Gastrocnemius medialis (tissue), 4 donors: Measurements from ENCODE around the gene ROR2.

Experiments
- CTCF ChIP-seq, 5 experiments: fragments of 450-650 bp in 3 of 5; fragments of 200-600 bp in 2 of 5; sonication (generic) in 2 of 5; IDR thresholded peaks in 4 of 5; conservative IDR thresholded peaks in 1 of 5; 1 replicate in 4 of 5; 2 replicates in 1 of 5; pipeline ENCODE4 v1.5.1; 2016 to 2019; ENCODE audit warnings: antibody characterized with exemption in 5 of 5, mild to moderate bottlenecking in 3 of 5, moderate library complexity in 3 of 5
- POLR2A ChIP-seq, 2 donors: fragments of 450-650 bp; IDR thresholded peaks; one replicate each; pipeline ENCODE4 v1.6.1; 2017; ENCODE audit warnings: antibody characterized with exemption in 2 of 2, mild to moderate bottlenecking in 2 of 2, moderate library complexity in 2 of 2

- TF ChIP-seq CTCF (IDR thresholded peaks at IDR 0.05 in 4 of 5, conservative IDR thresholded peaks at IDR 0.05 in 1 of 5), result no peak
- no peak for TF ChIP-seq POLR2A (IDR thresholded peaks at IDR 0.05)
These were observed 179.0 kb downstream of the ROR2 start for GRCh38 chr9:91771027-91771426.
